Erythroblast (primary cell): ENCODE results near the gene STAB2.
A peak's percentile ranks its signal among the peaks of the same experiment; 100 is the strongest.

Experiments used
- DNase-seq, 2 experiments: peaks; one replicate each; lab custom pipeline; 2025; lab: John Stamatoyannopoulos, UW
- GATA1 ChIP-seq: IDR thresholded peaks from 2 replicates; pipeline ENCODE4 v1.6.1; 2011; ENCODE audit warnings: low read depth, mild to moderate bottlenecking, control low read depth, low read length, moderate library complexity
- POLR2A ChIP-seq: IDR thresholded peaks from 2 replicates; pipeline ENCODE4 v1.6.1; 2011; ENCODE audit warnings: mild to moderate bottlenecking, low read length

STAB2 gene

GRCh38 chr12:103677341-103677740 lies 90.3 kb downstream of the STAB2 start:
- no peak for DNase-seq
- TF ChIP-seq GATA1 (no peak), POLR2A (no peak)

DNA sequence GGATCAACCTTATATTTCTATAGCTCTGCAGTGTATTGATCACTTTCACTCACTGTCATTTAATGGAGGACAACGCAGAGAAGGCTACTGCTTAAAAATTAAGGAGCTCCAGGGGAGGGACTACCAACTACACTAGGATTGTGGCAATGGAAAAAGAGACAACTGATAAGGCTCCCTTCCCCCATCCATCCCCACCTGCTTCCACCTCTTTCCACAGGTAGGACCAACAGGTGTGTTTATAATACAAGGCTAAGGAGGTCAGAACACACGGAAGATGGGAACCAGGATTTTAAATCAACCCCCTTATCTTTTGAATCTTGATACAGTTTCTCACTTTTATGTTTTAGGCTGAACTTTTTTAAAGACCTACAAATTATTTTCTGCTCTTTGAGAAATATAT lies 90.8 kb downstream of the STAB2 start:
- no peak for TF ChIP-seq POLR2A
- TF ChIP-seq GATA1: no peak
- DNase-seq: no peak

DNA sequence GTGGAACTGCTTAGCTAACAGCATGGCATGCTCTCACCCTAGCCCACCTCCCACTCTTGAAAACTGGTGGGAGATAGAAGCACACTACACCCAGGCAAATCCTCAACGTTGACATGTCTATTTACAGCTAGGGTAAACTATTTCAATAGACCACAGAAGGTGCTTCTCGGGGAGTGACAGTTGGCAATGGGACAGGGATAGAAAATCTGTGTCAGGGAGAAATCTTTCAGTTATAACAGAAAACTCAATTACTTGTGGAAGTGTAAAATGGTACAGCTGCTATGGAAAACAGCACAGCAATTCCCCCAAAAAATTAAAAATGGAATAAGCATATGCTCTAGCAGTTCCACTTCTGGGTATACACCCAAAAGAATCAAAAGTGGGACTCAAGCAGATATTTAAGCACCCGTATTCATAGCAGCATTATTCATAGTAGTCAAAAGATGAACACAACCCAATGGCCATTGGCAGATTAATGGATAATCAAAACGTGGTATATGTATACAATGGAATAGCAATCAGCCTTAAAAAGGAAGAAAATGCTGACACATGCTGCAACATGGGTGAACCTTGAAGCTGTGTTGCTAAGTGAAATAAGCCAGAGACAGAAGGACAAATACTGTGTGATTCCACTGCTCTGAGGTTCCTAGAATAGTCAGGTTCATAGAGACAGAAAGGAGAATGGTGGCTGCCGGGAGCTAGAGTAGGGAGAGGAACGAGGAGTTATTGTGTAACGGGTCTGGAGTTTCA lies 92.5 kb downstream of the STAB2 start:
- TF ChIP-seq POLR2A (no peak), GATA1 (no peak)
- DNase-seq: no peak

DNA sequence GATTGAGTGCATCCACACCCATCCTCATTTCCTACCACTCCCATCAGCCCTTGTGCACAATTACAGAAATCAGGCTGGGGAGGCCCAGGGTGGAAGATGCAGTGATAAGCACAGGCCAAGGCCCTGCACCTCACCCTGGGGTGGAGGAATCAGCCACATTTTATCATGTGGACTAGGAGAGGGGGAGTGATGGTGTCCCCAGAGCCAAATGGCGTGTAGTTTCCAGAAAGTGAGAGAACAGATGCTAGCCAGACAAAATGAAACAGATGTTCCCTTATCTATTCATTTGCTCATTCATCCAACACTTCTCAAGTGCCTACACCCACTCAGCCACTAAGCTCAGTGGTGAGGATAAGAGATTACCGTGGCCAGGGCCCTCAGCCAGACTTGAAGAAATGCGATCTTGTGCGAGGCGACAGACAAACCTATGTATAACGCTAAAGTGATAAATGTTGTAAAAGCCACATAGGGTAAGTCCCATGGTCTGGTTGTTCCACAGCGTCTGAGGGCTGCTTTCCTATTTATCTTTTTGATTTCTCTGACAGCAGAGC lies 93.6 kb downstream of the STAB2 start:
- TF ChIP-seq GATA1: no peak
- TF ChIP-seq POLR2A: no peak
- DNase-seq: peak; percentile 16 to 59

DNA sequence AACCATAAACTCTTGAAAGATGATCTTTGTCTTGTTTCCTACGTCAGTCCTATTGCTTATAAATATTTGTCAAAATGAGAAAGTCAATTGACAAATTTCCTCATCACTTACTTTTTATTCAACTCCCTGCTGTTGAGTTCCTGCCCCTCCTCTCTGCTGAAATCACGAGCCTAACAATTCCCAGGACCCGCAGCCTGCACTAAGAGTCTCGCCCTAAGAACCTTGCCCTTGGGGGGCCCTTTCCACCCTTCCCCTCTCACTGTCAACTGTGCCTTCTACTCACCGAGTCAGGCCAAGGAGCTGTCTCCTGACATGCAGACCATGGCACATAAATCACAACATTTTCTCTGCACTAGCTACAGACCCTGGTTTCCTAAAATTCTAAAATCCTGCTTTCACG lies 99.0 kb downstream of the STAB2 start:
- DNase-seq: no peak
- no peak for TF ChIP-seq POLR2A

DNA sequence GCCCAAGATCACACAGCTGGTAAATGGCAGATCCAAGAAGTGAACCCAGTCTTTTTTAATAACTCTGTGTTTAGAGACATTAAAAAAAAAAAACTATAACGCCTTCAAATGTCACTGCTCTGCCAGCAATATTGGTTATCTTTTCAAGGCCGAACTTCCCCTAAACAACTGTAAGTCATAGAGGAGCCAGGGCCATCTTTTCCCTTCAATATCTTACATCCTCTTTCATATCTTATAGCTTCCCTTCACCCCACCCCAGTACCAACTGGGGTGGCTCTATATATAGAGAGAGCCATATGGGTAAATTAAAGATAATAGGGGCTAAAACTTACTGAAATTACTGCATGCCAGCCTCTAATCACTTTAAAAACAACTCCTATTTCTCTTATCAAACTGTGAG lies 100.2 kb downstream of the STAB2 start:
- DNase-seq: no peak
- no peak for TF ChIP-seq GATA1
- no peak for TF ChIP-seq POLR2A

GRCh38 chr12:103688376-103689063 lies 101.4 kb downstream of the STAB2 start:
- no peak for DNase-seq
- no peak for TF ChIP-seq GATA1
- no peak for TF ChIP-seq POLR2A

GRCh38 chr12:103690426-103690825 lies 103.4 kb downstream of the STAB2 start:
- DNase-seq: no peak
- TF ChIP-seq POLR2A: no peak
- no peak for TF ChIP-seq GATA1

GRCh38 chr12:103691063-103691462 lies 104.0 kb downstream of the STAB2 start:
- DNase-seq: no peak
- TF ChIP-seq POLR2A (no peak), GATA1 (no peak)

GRCh38 chr12:103696101-103696500 lies 109.0 kb downstream of the STAB2 start:
- TF ChIP-seq POLR2A: no peak
- no peak for TF ChIP-seq GATA1
- no peak for DNase-seq

DNA sequence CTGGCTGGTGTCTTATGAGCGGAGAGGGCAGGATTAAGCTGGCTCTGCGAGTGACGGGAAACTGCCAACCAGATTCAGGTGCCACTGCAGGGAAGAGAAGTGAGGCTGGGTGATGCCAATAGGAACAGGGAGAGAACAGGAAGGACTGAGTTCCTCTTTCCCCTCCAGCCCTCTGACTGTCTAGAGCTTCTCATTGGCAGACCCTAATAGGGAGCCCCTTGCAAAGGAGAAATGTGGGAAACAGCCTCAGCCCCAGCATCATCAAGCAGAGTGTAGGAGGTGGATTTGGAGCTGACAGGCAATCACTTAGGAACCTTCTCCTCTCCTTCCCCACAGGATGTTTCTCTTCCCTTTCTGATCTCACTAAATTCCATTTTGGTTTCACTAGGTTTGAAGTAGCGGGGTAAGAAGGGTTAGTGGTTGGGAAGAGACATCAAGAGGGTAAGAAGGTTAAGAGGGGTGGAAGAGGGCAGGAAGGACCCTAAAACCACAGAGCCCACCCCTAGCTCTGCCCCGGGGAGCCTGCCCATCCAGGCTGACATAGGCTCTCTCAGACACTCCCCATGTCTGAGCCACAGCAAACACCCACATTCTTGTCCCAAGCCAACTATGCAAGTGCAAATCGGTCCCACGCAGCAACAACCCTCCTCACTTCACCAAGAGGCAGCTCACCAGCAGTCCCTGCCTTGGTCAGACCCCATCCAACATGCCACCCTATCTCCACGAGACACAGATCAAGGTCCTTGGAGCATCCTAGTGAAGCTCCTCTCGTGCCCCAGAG lies 111.1 kb downstream of the STAB2 start:
- DNase-seq: no peak
- TF ChIP-seq GATA1: no peak
- no peak for TF ChIP-seq POLR2A

- DNase-seq: no peak
- TF ChIP-seq GATA1 (no peak), POLR2A (no peak)
Measured at GRCh38 chr12:103698752-103699560, 111.9 kb downstream of the STAB2 start.

GRCh38 chr12:103705098-103705497 lies 118.0 kb downstream of the STAB2 start:
- TF ChIP-seq GATA1: no peak
- no peak for DNase-seq

DNA sequence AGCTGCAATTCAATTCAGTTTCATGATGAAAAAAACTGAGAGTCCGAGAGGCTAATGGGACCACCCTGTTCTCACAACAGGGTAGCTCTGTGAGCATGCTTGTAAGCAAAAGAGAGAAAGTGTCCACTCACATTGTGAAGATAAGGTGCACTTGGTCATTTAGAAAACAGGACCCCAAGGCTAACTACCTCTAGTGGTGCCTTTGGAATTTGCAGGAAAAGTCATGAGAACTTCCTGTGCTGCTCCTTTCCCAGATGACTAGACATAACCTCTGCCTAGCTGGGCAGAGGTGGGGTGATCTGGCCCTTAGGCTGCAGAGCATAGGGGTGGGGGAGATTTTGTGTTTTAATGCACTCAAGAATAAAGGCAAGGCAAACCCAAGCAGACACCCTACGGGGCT lies 118.9 kb downstream of the STAB2 start:
- DNase-seq: no peak
- no peak for TF ChIP-seq GATA1
- TF ChIP-seq POLR2A: no peak
